Epithelial cell of prostate (primary cell): ENCODE measurements around the gene GNB1.
A peak's percentile ranks its signal among the peaks of the same experiment; 100 is the strongest.

Experiments used
- DNase-seq: peaks from one replicate; pipeline ENCODE4 v3.0.0-alpha.2; 2011; ENCODE audit warnings: low read depth, low spot score
- H3K27ac ChIP-seq: fragments of 450-650 bp; 2 replicates; pipeline ENCODE4 v1.5.1; 2017; ENCODE audit warnings: mild to moderate bottlenecking

The GNB1 gene

GRCh38 chr1:1793481-1794244 lies 97.2 kb downstream of the GNB1 start:
- DNase-seq, result no peak
- H3K27ac ChIP-seq, result no peak overlapping the region

- DNase-seq, result no peak
- H3K27ac ChIP-seq, result no peak overlapping the region
Observed at GRCh38 chr1:1788646-1789431, 102.0 kb downstream of the GNB1 start.

- H3K27ac ChIP-seq, result no peak overlapping the region
- DNase-seq, result no peak
Observed at GRCh38 chr1:1788136-1788535, 102.8 kb downstream of the GNB1 start.

- no peak overlapping the region for H3K27ac ChIP-seq
Observed at GRCh38 chr1:1786836-1787605, 103.9 kb downstream of the GNB1 start.

GRCh38 chr1:1785666-1786065 lies 105.2 kb downstream of the GNB1 start:
- no peak overlapping the region for H3K27ac ChIP-seq
- no peak for DNase-seq

More at GRCh38 chr1:1786836-1787605, 103.9 kb downstream of the GNB1 start:
- DNase-seq, result no peak

- H3K27ac ChIP-seq, result peak overlapping the region; percentile 79
- DNase-seq, result no peak
Observed at GRCh38 chr1:1784933-1785332, 106.0 kb downstream of the GNB1 start.

GRCh38 chr1:1783320-1783719 lies 107.6 kb downstream of the GNB1 start:
- H3K27ac ChIP-seq, result peak overlapping the region; percentile 79

GRCh38 chr1:1782399-1783221 lies 108.3 kb downstream of the GNB1 start:
- H3K27ac ChIP-seq, result peak overlapping the region; percentile 79
- no peak for DNase-seq

More at GRCh38 chr1:1783320-1783719, 107.6 kb downstream of the GNB1 start:
- no peak for DNase-seq

- H3K27ac ChIP-seq, result no peak overlapping the region
- DNase-seq, result no peak
Observed at GRCh38 chr1:1781526-1781903, 109.4 kb downstream of the GNB1 start.

- H3K27ac ChIP-seq, result peak overlapping the region; percentile 64
- no peak for DNase-seq
Observed at GRCh38 chr1:1780598-1781525, 110.0 kb downstream of the GNB1 start.

- DNase-seq, result no peak
- H3K27ac ChIP-seq, result peak overlapping the region; percentile 64
Observed at GRCh38 chr1:1779691-1780597, 110.9 kb downstream of the GNB1 start.

GRCh38 chr1:1779320-1779675 lies 111.6 kb downstream of the GNB1 start:
- no peak for DNase-seq
- peak overlapping the region; percentile 64 for H3K27ac ChIP-seq

GRCh38 chr1:1778663-1779319 lies 112.1 kb downstream of the GNB1 start:
- H3K27ac ChIP-seq, result peak overlapping the region; percentile 64
- DNase-seq, result peak; percentile 41

- DNase-seq, result no peak
- peak within 1 kb of the TSS; percentile 64 for H3K27ac ChIP-seq
Observed at GRCh38 chr1:1777950-1778662, 112.8 kb downstream of the GNB1 start, which contains the start of gene NADK. NADK (minus strand) TSS chr1:1778470; CDS start chr1:1765406, 13,064 bp downstream.

- H3K27ac ChIP-seq, result peak overlapping the region; percentile 64
- DNase-seq, result no peak
Observed at GRCh38 chr1:1777583-1777899, 113.3 kb downstream of the GNB1 start.

- DNase-seq, result no peak
Observed at GRCh38 chr1:1776672-1777582, 114.0 kb downstream of the GNB1 start.

More at GRCh38 chr1:1776672-1777582, 114.0 kb downstream of the GNB1 start:
- peak overlapping the region; percentile 64 for H3K27ac ChIP-seq
